ENCODE data around the gene SMC4.

The SMC4 gene

GRCh38 chr3:160478338-160478737 lies 78.9 kb downstream of the SMC4 start:
- no peak for DNase-seq

GRCh38 chr3:160479376-160479775 lies 79.9 kb downstream of the SMC4 start:
- no peak for DNase-seq

DNA sequence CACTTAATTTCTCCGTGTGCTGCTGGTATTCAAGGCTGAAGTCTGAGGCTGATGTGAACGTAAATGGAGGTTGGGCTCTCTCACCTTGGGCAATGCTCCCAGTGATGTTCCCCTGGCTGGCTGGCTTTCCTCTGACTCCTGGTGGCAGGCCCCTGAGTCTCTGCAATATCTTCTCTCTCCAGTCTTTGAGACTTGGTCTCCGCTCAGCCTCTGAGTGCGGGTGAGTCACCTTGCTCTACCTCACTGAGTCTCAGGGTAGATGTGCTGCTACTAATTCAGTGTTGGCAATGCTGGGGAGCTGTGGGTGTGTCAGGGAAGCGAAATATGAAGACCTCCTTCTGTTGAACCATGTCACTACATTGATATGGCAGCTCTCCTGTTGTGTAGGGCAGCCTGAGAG lies 81.5 kb downstream of the SMC4 start:
- no peak for DNase-seq

DNA sequence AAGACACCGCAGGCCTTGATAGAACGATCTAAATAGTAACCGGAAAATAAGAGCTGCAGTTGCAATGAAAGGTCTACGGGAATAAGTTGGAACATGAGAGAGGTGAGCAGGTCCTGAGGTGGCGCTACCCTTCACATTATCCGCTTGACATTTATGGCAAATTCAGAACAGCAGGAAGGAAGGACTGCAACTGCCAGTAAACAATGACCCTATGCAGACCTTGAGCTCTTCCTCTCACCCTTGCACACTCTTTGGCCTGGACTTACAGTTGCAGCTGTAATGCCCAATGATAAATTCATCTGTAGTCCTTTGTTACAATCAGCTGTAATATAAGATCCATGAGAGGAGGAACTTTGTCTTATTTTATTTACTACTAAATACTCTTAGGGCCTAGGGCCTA lies 82.4 kb downstream of the SMC4 start:
- no peak for DNase-seq

DNA sequence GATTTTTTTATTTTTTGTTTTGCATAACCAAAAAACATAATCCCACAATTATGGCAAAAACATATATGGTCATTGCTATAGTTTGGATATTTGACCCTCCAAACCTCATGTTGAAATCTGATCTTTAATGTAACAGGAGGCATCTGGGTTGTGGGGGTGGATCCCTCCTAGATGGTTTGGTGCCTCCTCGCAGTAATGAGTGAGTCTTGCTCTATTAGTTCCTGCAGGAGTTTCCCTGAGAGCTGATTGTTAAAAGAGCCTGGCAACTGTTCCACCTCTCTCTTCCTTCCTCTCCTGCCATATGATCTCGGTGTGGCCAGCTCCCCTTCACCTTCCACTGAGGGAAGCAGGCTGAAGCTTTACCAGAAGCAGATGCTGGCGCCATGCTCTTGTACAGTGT lies 83.3 kb downstream of the SMC4 start:
- no peak for DNase-seq
